Neural progenitor cell (in vitro differentiated cells): ENCODE measurements around the gene ESYT2. TPM values are rescaled to one million over a fixed set of nuclear protein-coding genes. Genes with fewer than 3 reads are reported as not detected.

Experiments
- DNase-seq: peaks from one replicate; pipeline ENCODE4 v3.0.0-alpha.2; 2016; ENCODE audit warnings: low spot score
- H2AFZ ChIP-seq: fragments of 200-600 bp; sonication (generic); replicated peaks from 2 replicates; pipeline ENCODE4 v1.6.1; 2016; ENCODE audit warnings: antibody characterized with exemption
- H3F3A ChIP-seq: fragments of 200-600 bp; sonication (generic); 2 replicates; pipeline ENCODE4 v1.6.1; 2016; ENCODE audit warnings: antibody characterized with exemption, low read depth
- H3K27ac ChIP-seq: fragments of 200-600 bp; sonication (generic); 2 replicates; pipeline ENCODE4 v1.5.1; 2016; ENCODE audit warnings: mild to moderate bottlenecking
- H3K27me3 ChIP-seq: fragments of 200-600 bp; sonication (generic); 2 replicates; pipeline ENCODE4 v1.6.1; 2016; ENCODE audit warnings: mild to moderate bottlenecking, moderate library complexity
- H3K36me3 ChIP-seq: fragments of 200-600 bp; sonication (generic); 2 replicates; pipeline ENCODE4 v1.5.1; 2016
- H3K4me1 ChIP-seq: fragments of 200-600 bp; sonication (generic); 2 replicates; pipeline ENCODE4 v1.6.1; 2016; ENCODE audit warnings: mixed run types
- H3K4me2 ChIP-seq: fragments of 200-600 bp; sonication (generic); 2 replicates; pipeline ENCODE4 v1.6.1; 2016
- H3K4me3 ChIP-seq: fragments of 200-600 bp; sonication (generic); 2 replicates; pipeline ENCODE4 v1.5.1; 2016
- H3K79me2 ChIP-seq: fragments of 200-600 bp; sonication (generic); 2 replicates; pipeline ENCODE4 v1.6.1; 2016; ENCODE audit warnings: low read depth
- H3K9ac ChIP-seq: fragments of 200-600 bp; sonication (generic); 2 replicates; pipeline ENCODE4 v1.6.1; 2016
- H3K9me3 ChIP-seq: fragments of 200-600 bp; sonication (generic); 2 replicates; pipeline ENCODE4 v1.5.1; 2016; ENCODE audit warnings: low read depth
- H4K20me1 ChIP-seq: fragments of 200-600 bp; sonication (generic); 2 replicates; pipeline ENCODE4 v1.6.1; 2016; ENCODE audit warnings: low read depth
- H3K27ac Mint-ChIP-seq: 3 replicates; pipeline ENCODE4 v1.8.0; 2021; ENCODE audit warnings: mixed read lengths
- H3K27me3 Mint-ChIP-seq: 2 replicates; pipeline ENCODE4 v1.8.0; 2022; ENCODE audit warnings: low read depth, mild to moderate bottlenecking, inconsistent platforms, moderate library complexity, mixed read lengths; ENCODE audit not compliant: insufficient read depth
- H3K36me3 Mint-ChIP-seq: 3 replicates; pipeline ENCODE4 v1.8.0; 2021; ENCODE audit warnings: mixed read lengths
- H3K4me1 Mint-ChIP-seq: 3 replicates; pipeline ENCODE4 v1.8.0; 2021; ENCODE audit warnings: mixed read lengths
- H3K4me3 Mint-ChIP-seq: 3 replicates; pipeline ENCODE4 v1.8.0; 2021; ENCODE audit warnings: mild to moderate bottlenecking, moderate library complexity, mixed read lengths
- H3K9me3 Mint-ChIP-seq: 3 replicates; pipeline ENCODE4 v1.8.0; 2020; ENCODE audit warnings: mixed read lengths
- EZH2 ChIP-seq: fragments of 200-600 bp; sonication (generic); IDR thresholded peaks from 2 replicates; pipeline ENCODE4 v1.6.1; 2017; ENCODE audit warnings: antibody characterized with exemption, mild to moderate bottlenecking, moderate library complexity
- EZH2phosphoT487 ChIP-seq: fragments of 200-600 bp; sonication (generic); IDR thresholded peaks from 2 replicates; pipeline ENCODE4 v1.6.1; 2017; ENCODE audit warnings: antibody characterized with exemption
- total RNA-seq: library from RNA; depleted of rRNA; stranded (reverse); fragments of >200 nt; gene quantifications from 2 replicates; pipeline ENCODE4 v1.2.3, GENCODE V29; 2015; ENCODE audit warnings: low replicate concordance
- TF ChIP-seq, protein P1 (sequence below): fragments of 200-600 bp; sonication (generic); IDR thresholded peaks from 2 replicates; pipeline ENCODE4 v1.5.1; 2017; ENCODE audit warnings: antibody characterized with exemption, mild to moderate bottlenecking

Gene ESYT2
- total RNA-seq, 1 donor from 2014 or later: 33.4 TPM

DNA sequence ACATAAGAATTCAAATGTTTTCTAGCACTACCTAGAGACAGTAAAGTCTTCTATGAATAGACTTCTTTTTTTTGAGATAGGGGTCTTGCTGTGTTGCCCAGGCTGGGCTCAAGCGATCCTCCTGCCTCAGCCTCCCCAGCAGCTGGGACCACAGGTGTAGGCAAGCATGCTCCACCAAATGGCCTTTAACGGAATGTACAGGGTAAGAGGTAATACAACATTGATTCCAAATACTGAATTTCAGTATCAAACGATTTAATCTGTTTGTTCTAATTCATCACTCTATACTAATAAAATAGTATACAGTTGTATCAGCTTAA lies 68.9 kb downstream of the ESYT2 start:
- Histone ChIP-seq H4K20me1 (no peaks in the 10 kb centered on the region), H2AFZ (no peak overlapping the region), H3K4me3 (no peak overlapping the region), H3K79me2 (no peaks in the 10 kb centered on the region), H3K9me3 (no peaks in the 10 kb centered on the region), H3K36me3 (no peaks in the 10 kb centered on the region), H3K27ac (no peak overlapping the region), H3K9ac (no peak overlapping the region), H3K4me2 (no peak overlapping the region), H3F3A (no peaks in the 10 kb centered on the region), H3K27me3 (no peaks in the 10 kb centered on the region), H3K4me1 (no peaks in the 10 kb centered on the region)
- no peak for DNase-seq
- no peaks in the 10 kb centered on the region for H3K9me3 Mint-ChIP-seq
- no peak overlapping the region for H3K27ac Mint-ChIP-seq
- H3K27me3 Mint-ChIP-seq: no peaks in the 10 kb centered on the region
- TF ChIP-seq EZH2phosphoT487: no peak
- TF ChIP-seq, protein P1, sequence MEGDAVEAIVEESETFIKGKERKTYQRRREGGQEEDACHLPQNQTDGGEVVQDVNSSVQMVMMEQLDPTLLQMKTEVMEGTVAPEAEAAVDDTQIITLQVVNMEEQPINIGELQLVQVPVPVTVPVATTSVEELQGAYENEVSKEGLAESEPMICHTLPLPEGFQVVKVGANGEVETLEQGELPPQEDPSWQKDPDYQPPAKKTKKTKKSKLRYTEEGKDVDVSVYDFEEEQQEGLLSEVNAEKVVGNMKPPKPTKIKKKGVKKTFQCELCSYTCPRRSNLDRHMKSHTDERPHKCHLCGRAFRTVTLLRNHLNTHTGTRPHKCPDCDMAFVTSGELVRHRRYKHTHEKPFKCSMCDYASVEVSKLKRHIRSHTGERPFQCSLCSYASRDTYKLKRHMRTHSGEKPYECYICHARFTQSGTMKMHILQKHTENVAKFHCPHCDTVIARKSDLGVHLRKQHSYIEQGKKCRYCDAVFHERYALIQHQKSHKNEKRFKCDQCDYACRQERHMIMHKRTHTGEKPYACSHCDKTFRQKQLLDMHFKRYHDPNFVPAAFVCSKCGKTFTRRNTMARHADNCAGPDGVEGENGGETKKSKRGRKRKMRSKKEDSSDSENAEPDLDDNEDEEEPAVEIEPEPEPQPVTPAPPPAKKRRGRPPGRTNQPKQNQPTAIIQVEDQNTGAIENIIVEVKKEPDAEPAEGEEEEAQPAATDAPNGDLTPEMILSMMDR: no peak
- TF ChIP-seq EZH2: no peak
- H3K36me3 Mint-ChIP-seq: peaks cover 48% of the 10 kb centered on the region
- H3K4me3 Mint-ChIP-seq: no peak overlapping the region
- H3K4me1 Mint-ChIP-seq: no peaks in the 10 kb centered on the region

DNA sequence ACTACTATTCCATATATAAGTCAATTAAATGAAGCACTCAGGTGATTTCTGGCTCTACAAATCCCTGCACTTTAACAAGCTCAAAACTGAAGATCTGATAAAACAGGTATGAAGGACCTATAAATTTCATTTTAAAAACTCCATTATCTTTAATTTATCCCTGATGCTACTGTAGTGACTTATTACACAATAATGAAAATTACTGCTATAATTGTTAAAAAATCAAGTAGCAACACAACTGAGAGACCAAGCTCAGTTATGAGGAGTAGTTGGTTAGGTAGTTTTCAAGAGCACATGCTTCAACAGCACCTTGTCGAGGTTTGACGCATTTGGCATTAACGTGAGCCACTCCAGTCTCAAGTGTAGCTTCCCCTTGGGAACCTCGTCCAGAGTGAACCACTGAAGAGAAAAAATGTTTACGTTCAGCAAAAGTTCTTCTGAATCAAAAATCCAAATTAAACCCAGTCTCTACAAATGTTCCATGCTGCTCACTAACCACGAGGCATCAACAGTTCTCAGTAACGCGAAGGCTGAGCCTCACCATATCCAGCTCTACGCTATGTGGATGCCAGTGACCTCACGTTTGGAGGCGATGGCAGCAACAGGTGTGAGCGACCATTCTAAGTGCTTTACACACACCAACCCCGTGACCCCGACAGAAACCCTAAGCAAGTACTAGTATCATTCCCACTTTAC lies 69.4 kb downstream of the ESYT2 start:
- Mint-ChIP-seq H3K4me1 (no peaks in the 10 kb centered on the region), H3K27me3 (no peaks in the 10 kb centered on the region), H3K27ac (no peak overlapping the region), H3K9me3 (no peaks in the 10 kb centered on the region), H3K4me3 (no peak overlapping the region), H3K36me3 (peaks cover 48% of the 10 kb centered on the region)
- no peaks in the 10 kb centered on the region for H3F3A ChIP-seq
- H3K79me2 ChIP-seq: no peaks in the 10 kb centered on the region
- no peaks in the 10 kb centered on the region for H3K27me3 ChIP-seq
- H3K4me2 ChIP-seq: no peak overlapping the region
- no peaks in the 10 kb centered on the region for H3K9me3 ChIP-seq
- H2AFZ ChIP-seq: no peak overlapping the region
- no peaks in the 10 kb centered on the region for H3K4me1 ChIP-seq
- no peak overlapping the region for H3K9ac ChIP-seq
- no peak overlapping the region for H3K4me3 ChIP-seq
- no peak overlapping the region for H3K27ac ChIP-seq
- no peak for DNase-seq
- no peaks in the 10 kb centered on the region for H4K20me1 ChIP-seq
- H3K36me3 ChIP-seq: no peaks in the 10 kb centered on the region
- TF ChIP-seq, protein P1: no peak
- TF ChIP-seq EZH2phosphoT487 (no peak), EZH2 (no peak)

DNA sequence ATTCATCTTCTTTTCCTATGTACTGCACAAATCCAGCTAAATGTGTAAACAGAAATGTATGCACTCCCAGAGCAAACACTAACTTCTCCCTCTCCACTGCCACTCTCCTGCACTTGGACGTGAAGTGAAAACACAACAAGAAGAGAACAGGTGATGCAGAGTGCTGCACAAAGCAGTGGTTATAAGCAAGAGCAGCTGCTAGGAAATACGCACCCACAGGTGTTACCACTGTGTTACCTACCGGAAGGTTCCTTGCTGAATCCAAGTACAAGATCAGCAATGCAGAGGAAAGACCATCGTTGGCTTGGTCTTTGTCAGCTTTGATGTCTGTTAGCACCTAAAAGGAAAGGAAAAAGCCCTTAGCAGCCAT lies 70.1 kb downstream of the ESYT2 start:
- Histone ChIP-seq H3K9me3 (no peaks in the 10 kb centered on the region), H2AFZ (no peak overlapping the region), H3K4me3 (no peak overlapping the region), H3K27me3 (no peaks in the 10 kb centered on the region), H3K36me3 (no peaks in the 10 kb centered on the region), H3K9ac (no peak overlapping the region), H4K20me1 (no peaks in the 10 kb centered on the region), H3K4me2 (no peak overlapping the region), H3F3A (no peaks in the 10 kb centered on the region), H3K79me2 (no peaks in the 10 kb centered on the region), H3K27ac (no peak overlapping the region), H3K4me1 (no peaks in the 10 kb centered on the region)
- H3K27ac Mint-ChIP-seq: no peak overlapping the region
- H3K36me3 Mint-ChIP-seq: peaks cover 41% of the 10 kb centered on the region
- H3K27me3 Mint-ChIP-seq: no peaks in the 10 kb centered on the region
- no peaks in the 10 kb centered on the region for H3K4me1 Mint-ChIP-seq
- TF ChIP-seq EZH2 (no peak), EZH2phosphoT487 (no peak)
- TF ChIP-seq, protein P1: no peak
- no peak for DNase-seq
- no peaks in the 10 kb centered on the region for H3K9me3 Mint-ChIP-seq
- no peak overlapping the region for H3K4me3 Mint-ChIP-seq
